HG03457 (cell line): ENCODE results near the gene NFYA.
A peak's percentile ranks its signal among the peaks of the same experiment; 100 is the strongest.

ENCODE experiments used
- ATAC-seq: cut with Tn5 transposase; IDR thresholded peaks from one replicate; pipeline ENCODE4 v1.9.1; 2021; ENCODE audit warnings: moderate number of reproducible peaks; ENCODE audit not compliant: unreplicated experiment

The NFYA gene

DNA sequence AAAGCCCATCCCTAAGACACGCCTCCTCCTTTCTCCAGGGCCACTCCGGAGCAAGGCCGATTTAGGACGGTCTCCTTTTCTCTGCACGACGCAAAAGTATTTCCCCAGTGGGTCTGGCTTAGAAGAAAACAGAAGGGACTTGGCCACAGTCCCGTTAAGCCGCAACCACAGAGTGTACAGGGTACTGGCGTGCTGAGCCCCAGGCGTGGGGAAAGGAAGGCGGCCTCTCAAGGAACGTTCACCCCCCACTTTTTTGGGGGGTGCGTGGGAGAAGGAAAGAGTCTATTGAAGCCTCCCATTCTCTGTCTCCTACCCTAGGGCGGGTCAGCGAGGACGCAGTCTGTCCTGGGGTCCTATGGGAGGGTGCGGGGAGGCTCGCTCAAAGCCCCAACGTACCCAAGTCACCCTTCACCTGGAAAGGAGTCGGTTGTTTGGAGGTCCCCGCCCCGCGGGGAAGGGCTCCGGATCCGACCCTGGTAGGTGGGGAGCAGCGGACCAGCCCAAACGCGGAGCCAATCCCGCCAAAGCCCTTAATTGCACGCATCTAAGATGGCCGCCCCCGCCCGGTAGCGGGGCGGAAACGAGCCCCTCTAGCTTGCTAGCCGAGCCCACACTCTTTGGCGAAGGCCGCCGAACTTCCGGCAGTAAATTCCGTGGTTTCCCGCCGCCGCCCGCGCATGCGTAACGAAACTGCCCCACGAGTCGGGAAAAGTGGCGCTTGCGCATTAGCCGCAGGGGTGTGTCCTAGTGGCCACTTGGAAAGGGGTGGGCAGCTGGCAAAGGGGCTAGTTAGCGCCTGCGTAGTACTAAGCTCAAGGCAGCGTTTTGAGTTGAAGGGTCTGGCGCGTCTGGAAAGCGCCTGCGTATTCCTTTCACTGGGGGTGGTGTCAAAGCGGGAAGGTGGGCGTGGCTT is 595 bp upstream of the NFYA start, which contains the start of gene OARD1:
TSS of gene OARD1 (minus strand) at position 434 of the 913 bp plus-strand sequence. CDS start 722 bp downstream, outside the sequence.
- ATAC-seq = peak; percentile 58

DNA sequence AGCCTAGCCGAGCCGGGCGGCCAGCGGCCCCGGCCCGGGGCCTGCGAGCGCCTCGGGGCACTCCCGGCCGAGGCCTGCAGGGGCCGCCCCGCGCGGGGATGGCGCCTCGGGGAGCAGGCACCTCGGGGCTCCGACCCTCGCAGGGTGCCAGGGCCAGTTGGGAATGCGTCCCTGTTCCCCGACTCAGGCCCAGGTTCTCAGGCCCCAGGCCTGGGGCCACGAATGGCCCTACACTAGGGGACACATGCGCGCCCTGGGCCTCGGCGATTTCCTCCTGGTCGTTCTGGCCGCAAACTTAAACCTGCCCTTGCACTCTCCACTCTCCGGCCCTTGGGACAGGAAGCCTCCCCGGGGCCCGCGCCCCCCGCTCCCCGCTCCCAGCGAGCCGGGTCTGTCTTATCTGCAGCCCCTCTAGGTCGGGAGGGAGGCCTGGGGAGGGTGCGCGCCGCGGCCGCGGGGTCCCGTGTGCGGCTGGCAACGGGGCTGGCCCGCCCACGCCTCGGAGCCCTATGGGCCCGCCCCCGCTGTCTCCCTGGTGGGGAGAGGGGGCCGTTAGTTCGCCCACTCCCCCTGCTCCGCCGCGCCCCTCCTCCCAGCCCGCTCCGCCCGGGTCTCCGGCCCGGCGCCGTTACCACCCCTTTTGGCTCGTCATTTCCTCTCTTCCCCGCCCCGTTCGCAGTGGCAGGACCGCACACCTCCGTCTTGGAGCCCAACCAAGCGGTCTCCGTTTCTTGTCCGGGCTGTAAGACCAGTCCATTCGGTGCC is 611 bp downstream of the NFYA start:
- peak; percentile 27 for ATAC-seq

DNA sequence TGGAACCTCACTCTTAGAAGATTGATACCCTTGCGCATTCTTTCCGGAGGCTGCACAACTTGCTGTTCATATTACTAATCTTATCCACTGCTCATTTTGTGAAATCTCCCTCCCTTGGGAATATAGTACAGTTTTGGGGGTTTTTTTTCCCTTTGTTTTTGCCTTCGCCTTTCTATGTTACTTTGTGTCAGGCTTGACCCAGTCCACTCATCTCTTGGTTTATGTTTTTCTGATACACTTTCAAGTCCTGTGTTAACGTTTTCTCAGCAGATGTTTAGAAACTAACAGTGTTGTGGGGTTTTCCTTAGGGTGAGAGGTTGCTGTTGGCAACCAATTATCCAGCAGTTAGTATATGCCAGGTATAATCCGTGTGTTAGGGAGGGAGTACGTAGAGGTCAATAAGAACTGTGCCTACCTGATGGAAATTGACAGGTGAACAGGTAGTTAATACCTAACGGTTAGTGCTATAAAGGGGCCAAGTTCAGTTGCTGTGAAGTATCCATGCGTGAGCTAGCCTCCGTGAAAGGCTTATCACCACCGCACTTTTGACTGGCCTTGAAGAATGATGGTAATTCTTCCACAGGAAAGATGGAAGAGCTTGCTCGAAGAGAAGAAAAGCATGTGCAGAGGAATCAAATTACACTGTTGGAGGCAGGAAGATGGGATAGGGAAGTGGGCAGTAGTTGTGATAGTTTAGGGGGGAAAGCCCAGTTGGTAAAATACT is 1.4 kb downstream of the NFYA start:
- no peak for ATAC-seq

DNA sequence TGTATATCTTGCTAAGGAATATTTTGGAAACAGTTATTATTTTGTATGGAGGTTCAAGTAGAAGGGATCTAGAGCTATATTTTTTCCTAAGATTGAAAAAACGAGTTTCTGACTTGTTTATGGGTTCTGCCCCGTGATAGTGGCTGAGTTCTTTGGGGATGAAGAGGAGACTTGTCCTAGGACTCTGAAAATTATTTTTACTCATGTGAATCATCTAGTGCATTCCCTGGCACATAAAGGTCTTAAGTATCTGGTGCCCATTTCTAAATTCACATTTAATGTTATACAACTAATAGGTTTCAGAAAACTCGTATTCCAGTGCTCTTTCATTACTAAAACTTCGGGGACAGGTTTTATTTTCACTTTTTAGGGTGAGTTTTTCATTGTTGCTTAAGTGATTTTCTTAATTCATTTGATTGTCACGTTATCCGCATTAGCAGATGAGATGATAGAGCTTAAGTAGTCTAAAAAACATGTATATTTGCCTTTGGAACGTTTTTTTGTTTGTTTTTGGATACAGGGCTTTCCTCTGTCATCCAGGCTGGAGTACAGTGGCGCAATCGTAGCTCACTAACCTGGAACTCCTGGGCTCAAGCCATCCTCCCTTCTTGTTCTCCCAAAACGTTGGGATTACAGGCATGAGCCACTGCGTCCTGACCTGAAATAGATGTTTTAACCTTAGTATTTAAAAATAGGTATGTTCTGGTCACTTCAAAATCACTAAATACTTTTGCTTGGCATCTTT is 2.1 kb downstream of the NFYA start:
- ATAC-seq = no peak

DNA sequence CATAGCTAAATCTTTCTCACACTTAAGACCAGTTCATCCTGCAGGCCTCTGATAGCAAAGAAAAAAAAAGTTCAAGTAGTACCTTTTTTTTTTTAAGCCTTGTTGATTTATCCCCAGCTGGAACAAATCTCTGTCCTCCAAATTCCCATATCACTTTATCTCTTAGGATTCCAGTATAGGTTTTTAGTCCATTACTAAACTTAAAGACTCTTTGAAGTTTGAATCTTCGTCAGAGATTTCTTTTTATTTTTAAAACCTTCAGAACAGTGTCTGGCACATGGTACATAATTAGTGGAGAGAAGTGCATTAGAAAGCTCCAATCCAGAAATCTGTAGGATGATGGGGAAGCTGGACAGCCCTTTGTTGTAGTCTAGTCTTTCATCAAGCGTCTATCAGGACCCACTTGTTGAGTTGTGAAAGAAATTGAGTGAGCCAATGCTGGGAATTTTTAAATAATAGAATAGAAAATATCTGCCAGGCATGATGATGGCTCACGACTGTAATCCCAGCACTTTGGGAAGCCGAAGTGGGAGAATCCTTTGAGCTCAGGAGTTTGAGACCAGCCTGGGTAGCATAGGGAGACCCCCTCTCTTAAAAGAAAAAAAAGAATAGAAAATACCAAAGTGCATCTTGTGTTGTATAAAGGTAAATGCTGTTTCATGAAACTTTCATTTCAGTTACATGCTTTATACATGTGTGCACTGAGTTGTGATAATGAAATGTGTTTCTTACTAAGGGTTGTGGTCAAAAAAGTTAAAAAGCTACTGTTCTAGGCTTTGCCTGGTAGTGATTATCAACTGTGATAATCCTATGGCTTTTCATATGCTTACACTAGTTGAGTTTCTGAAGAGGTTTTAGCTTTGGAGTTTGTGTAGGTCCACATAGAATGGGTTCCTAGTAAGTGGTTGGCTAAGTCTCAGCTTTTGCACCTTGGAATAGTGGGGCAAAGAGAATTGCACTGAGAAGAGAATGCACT is 3.2 kb downstream of the NFYA start:
- no peak for ATAC-seq

DNA sequence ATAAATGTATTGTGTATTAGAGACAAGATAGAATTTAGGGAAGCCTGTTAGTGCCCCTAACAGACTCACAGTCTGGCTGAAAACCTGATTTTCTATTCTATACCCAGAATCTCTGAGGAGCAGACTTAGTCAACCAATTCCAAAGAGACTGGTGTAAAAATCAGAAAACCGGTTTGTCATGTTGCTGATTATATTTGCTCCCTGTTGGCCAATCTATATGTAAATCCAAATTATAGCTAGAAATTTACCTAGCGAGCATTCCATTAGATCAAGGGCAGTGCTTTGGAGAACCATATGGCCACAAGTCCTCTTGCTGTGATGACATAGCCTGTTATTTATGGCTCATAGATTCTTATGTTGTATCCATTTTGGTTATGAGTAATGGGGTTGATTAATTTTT is 4.8 kb downstream of the NFYA start:
- ATAC-seq = no peak

DNA sequence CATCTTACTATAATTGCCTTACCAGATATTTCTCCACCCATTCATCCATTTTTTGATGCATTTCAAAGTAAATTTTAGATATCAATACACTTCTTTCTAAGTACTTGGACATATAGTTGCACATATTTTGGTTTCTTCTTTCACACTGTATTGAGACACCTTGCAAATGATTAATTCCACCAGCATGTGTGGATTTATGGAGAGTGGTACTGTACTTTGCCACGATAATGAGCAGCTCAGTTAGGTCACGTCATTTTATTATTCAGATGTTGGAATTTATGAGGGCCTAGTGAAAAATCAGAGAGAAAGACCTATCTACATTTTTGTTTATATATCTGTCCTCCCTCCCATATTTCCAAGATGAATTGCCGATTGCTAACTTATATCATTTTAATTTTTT is 5.3 kb downstream of the NFYA start:
- no peak for ATAC-seq

DNA sequence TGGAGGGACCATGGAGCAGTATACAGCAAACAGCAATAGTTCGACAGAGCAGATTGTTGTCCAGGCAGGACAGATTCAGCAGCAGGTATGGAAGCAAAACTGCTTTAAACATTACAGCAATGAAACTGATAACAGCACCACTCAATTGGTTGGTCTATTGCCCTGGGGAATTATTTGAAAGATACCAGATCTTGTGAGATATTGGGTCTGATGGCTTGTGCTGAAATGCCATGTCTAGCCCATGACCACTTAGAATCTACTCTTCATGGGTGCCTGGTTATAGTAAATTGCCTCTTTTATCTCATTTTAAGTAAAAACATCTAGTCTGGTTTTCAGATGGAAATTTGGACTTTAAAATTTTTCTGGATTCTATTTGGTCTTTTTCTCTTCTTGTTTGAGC is 6.3 kb downstream of the NFYA start:
- no peak for ATAC-seq

DNA sequence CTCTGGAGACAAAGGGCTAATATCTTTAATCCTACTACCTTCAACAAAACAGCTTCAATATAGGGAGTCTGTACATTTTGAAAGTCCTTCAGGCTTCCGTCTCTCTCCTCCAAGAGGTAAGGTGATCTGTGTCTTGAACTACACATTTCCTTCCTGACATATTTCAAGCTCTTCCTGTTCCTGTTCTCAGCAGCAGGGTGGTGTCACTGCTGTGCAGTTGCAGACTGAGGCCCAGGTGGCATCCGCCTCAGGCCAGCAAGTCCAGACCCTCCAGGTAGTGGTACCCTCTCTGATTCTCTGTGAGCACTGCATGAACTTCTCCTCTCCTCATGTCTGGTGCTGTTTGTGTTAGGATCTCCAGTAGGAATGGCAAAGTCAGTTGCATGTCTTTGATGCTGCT is 7.8 kb downstream of the NFYA start:
- ATAC-seq = no peak

DNA sequence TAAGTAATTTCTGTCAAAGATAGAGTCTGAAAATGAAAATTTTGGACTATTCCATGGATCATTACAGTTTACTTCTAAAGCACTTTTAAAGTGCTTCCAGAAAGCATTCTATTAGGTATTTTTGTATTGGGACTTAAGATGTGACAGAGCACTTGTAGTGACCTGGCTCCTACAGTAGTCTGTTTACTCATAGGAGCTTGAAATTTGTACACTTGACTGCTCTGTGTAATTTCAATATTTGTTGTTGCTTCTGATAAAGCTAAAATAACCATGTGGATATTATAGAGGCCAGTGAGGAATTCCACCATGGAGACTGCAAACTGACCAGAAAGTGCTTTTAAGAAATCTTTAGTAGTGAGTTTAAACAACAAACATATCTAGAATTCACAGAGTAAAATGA is 10.3 kb downstream of the NFYA start:
- no peak for ATAC-seq

DNA sequence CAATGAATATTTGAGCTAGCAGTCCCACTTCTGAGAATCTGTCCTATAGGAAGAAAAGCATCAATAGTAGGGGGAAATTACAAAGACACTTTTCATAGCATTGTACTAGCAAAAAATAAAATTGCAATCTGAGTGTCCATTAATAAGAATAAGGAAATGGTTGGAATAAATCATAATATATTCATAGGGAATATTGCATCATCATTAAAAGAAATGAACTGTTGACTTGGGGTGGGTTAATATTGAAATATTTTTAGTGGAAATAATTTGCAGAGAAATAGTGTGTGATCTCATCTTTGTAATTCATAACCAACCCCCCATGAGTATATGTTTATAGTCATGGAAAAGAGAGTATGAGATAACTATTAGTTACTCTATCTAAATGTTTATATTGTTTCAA is 12.4 kb downstream of the NFYA start:
- no peak for ATAC-seq

DNA sequence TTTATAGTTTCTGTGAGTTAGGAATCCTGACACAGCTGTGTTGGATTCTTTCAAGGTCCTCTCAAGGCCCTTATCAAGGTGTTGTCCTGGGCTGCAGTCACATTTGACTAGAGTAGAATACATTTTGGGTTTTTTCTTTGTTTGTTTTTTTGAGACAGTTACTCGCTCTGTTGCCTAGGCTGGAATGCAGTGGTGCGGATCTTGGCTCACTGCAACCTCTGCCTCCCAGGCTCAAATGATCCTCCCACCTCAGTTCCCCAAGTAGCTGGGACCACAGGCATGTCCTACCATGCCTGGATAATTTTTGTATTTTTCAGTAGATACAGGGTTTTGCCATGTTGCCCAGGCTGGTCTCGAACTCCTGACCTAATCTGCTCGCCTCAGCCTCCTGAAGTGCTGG is 15.7 kb downstream of the NFYA start:
- no peak for ATAC-seq

DNA sequence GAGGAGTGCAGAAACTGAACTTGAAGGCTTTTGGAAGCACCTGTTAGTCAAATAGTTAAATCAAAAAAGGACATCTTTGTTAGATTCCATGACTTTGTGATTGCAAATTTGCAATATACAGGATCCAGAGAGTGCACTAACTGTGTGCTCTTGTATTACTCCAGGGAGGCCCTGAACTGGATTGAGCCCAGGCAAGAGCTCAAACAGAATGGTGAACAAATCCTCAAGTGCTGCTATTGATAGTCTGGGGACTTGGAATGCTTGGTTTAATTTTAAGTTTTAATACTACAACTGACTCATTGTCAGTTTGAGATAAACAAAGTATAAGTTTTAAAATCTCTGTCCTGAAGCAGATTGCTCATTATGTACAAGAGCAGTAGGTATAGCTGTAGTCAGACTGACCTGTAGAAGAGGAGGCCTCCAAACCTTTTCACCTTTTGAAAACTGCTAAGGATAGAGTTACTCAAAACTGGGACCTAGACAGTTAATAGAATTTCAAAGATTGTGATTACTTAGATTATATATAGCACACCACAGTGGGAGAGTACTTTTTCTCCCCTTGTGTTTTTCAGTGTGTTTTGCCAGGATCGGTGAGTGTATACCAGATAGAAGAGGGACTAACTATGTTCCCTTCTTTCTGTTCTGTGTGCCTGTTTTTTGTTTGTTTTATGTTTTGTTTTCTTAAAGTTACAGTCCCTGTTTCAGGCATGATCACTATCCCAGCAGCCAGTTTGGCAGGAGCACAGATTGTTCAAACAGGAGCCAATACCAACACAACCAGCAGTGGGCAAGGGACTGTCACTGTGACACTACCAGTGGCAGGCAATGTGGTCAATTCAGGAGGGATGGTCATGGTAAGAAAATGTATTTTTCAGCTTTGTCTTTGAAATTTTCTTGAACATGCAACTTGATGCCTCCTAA is 18.3 kb downstream of the NFYA start:
- ATAC-seq = no peak

DNA sequence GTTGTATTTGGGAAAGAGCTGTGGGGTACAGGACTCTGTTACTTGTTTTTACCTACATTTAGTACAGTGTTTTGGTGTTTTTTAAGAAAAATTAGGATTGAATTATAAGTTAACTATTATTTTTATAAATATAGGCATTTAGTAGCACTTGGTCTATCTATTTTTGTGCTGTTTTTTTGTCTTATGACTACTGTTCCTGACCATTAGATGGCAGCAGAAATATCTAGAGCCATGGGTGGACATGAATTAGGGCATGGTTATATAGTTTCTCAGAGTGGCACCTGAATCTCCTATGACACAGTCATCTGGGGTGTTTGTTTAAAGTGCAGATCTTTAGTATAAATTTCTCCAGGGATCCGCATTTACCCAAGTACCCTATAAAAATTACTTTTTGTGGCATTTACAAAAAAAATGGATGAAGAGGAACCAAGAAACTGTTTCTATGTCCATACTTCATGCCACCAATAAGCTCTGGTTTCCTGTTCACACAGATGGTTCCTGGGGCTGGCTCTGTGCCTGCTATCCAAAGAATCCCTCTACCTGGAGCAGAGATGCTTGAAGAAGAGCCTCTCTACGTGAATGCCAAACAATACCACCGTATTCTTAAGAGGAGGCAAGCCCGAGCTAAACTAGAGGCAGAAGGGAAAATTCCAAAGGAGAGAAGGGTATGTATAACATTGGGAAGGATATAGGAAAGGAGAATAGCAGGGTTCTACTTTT is 19.8 kb downstream of the NFYA start:
- no peak for ATAC-seq

DNA sequence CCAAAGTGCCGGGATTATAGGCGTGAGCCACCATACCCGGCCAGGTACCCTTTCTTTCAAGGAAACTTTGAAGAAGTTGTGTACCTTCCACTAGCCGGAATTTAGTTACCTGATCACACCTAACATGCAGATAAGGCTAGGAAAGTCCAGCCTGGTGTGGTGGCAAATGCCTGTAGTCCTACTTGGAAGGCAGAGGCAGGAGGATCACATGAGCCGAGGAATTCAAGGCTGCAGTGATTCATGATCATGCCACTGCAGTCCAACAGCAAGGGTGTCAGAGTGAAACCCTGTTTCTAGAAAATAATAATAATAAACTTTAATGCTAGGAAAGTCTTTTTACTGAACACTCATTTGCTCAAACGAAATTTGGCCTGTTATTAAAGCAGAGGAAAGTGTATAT is 21.0 kb downstream of the NFYA start:
- no peak for ATAC-seq

DNA sequence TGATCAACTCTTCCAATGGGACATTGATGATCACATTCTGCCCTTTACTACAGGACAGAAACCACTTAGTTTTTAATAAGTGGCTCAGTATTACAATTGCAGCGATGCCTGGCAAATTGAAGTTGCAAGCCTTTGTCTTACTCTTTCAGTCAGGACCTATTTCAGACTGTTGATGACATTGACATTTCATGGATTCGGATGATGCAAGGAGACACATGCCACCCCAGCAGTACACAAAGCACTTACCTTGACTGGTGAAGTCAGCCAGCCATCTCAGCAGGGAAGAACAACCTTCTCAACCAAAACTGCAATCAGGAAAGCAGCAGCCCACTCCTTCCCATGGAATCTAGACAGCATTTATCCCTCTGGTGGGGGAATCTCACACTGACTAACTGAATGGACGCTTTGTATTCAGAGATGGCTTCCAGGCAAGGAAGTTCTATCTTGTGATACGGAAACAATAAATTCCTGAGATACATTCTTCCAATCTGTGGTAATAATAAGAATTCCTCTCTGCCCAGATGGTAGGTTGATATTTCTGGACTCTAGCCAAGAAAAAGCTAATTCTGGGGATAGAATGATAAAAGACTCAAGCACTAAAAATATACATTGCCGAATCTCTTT is 24.8 kb downstream of the NFYA start:
- no peak for ATAC-seq

DNA sequence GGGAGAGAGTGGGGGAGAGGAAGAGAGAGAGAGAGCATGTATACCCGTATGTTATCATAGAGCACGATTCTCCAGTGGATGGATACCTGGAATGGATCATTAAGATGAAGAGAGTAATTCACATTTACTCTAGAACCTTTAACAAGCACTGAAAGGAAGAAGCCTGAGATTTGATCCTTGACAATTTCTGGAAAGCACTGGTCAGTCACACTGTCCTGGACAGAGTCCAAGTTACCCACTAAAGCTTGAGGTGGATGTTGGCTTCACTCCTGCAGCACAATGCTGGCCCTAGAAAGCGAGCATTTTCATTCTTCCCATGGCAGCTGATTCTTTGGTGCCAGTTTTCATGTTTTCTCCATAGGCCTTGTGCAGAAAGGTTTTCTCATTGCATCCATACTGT is 25.6 kb downstream of the NFYA start:
- ATAC-seq = no peak
